Stimulated activated CD8-positive, alpha-beta memory T cell treated with anti-CD3 and anti-CD28 coated beads, Interleukin-4, amount 100 ng/mL, for 24 hours (primary cell): ENCODE data around the gene GYPC.
"Not testable (repeated sequence)": the region's sequence is repeated elsewhere in the genome, so short reads cannot be mapped to it uniquely, and the experiment has no call there.

Source experiments
- DNase-seq: peaks from one replicate; pipeline ENCODE4 v3.0.0-alpha.2; 2020; ENCODE audit warnings: low read depth

The GYPC gene

DNA sequence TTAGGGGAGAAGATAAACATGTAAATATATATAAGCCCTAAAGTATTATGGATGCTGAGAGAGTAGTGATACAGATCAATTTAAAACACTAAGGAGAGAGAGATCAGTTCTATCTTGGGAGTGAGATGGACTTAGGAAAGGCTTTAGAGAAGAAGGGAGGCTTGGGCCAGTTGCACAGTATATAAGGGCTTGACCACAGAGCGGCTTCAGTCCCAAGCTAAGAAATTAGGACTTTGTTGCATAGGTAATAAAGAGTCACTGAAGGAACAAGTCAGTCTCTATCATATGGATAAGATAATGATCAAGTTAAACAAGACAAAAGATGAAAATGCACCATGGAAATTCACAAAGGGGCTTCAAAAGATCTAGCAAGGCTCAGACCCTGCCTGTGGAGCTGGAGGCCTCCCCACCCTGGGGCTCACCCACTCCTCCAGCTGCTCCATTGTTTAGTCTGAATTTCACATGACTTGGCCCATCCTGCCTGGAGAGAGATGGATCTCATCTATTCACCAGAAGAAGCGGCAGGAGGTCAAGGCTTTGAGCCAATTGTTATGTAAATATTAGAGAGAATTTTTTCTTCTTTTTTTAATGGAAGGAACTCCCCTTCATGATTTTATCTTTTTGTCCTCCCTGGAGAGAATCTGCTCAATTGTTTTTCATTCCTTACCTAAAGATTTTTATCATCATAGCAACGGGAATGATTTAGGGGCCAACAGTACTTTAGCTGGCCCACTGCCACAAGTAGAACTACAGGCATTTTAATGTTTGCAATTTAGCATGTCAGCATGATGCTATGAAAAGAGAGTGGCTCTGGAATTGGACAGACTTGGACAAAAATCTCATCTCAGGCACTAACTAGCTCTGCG is 44.0 kb downstream of the GYPC start:
- no peak for DNase-seq

DNA sequence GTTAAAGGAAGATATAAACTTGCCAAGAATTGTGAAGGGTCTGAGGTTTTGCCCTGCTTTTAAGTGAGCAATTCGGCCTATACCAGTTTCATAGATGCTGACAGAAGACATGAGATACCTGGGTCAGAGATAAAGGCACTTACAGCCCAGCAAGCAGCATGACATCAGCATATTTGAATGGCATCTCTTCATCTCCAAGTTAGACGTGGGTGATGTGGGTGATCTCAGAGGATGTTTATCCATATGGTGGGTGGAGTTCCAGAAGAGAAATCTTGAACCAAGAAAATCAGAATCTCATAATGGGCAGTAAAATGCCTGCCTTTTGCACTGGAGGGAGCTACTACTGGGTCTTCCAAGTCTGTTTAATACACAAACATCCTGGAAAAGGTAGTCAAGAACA is 44.7 kb downstream of the GYPC start:
- DNase-seq = no peak

DNA sequence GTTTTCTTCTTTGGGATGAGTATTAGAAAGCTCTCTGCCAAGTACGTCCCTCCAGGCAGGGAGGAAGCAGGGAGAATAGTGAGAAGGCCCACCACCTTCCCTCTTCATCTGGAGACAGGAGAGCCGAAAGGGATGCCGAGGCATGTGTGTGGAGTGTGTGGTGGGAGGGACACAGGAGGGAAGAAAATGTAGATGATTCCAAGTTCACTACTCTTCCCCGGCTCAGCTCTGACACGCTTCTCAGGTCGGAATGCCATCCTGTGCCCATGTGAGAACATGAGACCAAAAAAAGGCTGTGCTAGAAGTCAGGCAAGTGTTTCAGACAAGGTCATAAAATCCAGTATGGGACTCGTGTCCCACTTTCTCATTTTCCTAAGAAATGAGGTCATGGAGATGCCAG is 47.4 kb downstream of the GYPC start:
- no peak for DNase-seq

DNA sequence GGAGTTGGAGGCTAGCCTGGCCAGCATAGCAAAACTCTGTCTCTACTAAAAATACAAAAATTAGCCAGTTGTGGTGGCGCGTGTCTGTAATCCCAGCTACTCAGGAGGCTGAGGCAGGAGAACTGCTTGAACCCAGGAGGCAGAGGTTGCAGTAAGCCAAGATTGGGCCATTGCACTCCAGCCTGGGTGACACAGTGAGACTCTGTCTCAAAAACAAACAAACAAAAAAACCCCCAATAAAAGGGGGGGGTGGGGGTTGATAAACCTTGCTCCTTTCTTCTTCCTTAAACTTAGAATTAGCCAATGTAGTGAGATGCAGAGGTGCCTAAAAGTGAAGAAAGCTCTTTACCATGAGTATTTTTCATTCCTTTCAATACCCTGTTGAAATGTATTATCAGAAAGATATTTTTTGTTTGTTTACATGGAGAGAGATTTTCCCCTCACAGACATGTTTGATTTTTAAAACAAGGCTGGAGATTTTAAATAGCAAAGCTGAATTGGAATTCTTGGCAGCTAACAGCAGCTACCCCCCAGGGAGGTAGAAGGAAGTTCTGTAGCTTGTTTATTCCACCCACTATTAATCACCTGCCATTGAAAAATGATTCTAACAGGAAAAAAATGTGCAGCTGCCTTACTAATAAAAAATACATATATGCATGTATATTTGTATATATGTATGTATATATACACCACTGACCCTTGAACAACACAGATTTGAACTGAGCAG is 48.6 kb downstream of the GYPC start:
- no peak for DNase-seq

DNA sequence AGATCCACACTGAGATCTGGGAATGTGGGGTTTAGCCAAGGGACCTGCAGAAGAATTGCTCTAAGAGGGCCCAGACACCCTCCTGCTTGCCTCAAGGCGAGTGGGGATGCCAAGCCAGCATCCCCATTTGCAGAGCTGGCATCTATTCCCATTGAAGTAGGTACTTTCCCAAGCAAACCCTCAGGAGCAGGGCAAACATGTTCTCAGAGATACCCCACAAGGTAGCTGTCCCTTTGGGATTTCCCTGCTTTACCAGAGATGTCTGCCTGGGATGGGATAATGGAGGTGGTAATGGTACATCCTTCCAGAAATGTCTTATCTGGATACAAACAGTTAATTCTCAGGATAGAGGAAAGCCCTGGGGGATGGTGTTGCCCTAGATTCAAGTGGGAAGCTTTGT is 51.2 kb downstream of the GYPC start:
- DNase-seq = no peak

DNA sequence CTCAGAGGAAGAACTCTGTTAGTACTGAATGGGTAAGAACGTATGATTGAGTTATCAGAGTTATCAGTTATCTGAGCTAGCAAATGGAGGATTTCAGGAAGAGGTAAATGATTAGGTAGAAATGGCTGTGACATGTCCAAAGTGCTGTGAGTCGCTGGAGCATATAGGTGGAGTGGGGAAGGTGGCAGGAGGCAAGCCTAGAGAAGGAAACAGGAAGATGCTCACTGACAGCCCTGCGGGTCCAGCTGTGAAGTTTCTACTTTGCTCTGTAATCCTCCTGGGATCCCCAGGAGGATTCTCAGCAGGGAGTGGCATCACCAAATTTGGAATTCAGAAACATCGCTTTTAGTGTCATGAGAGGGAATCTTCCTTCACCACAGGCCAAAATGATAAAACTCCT is 52.0 kb downstream of the GYPC start:
- DNase-seq = no peak

DNA sequence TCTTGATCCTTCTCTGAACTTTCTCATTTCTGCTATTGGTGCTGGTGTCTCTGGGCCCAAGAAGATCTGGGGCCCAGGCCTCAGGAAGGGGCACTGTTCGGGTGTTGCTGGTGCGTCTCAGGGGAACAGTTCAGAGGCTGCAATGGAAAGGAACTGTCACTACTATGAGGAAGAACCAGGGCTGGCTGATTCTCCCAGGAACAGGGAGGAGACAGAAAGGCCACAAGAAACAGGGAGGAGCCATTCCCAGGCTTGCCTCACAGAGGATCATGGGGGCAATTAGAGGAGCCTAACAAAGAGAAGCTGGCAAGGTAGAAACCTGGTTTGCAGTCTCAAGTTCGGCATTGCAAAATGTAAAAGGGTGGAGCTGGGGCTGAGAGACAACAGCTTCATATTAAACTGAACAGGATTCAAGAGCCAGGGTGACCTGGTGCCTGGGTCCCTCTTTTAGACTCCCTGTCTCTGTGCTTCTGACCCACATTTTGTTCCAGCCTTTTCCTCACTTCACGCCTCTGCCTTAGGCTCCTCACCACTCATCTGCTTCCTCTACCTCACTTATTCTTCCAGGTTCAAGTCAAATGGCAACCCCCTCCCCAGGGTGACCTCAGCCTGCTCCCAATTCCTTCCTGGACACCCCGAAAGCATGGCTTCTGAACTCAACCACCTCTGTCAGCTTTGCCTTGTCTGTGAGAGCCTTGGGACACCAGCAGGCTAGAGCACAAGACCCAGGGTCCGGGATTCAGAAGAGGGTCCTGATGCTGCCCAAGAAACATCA is 58.4 kb downstream of the GYPC start:
- DNase-seq = no peak

DNA sequence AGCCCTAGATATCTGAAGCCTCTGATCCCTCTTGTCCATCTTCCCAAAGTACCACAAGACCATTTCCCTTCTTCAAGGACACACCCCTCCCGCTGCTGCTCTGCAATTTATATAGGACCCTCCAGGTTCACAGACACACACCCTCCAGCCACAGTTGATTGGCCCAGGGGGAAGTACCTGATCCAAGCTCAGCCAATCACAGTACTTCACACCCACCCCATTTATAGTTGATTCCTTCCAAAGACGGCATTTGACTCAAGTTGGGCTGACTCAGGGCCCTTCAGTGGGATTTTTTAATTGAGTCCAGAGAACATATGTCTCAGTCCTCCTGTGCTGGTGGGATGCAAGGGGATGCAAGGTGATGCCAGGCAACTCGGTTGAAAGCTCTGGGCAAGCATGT is 59.2 kb downstream of the GYPC start:
- no peak for DNase-seq

DNA sequence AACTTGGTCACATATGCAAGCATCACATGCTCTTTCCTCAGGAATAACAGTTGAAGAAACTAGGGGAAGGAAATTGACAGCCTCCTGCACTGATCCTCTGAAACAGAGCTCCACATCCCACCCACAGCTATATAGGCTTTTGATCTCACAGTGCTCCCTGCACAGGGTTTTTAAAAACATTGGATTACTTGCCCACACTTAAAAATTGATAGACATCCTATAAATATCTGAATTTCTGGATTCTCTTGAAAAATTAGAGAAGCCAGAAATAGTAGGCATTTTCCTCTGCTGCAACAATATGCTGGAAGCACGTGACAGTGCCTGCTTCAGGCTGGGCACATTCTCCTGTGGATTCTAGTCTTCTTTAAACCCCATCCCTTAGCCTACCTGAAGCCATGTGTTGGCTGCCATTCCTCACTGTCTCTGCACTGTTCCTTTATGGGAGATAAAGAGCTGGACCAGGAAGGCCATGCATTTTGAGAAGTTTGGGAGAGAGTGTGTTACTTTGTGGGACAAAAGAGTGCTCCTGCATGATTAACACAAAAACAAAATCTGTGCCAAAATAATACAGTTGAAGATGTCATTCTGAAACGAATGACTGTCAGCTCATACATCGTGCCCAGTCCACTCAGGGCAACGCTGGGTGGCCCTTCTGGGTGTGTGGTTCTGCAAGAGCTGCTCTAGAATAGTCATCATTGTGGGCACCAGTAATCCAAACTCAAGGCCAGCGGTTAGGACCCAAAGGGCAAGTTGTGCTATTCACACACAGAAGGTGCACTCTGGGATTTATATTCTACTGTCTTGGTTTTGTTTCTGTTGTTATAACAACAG is 59.8 kb downstream of the GYPC start:
- DNase-seq = no peak

DNA sequence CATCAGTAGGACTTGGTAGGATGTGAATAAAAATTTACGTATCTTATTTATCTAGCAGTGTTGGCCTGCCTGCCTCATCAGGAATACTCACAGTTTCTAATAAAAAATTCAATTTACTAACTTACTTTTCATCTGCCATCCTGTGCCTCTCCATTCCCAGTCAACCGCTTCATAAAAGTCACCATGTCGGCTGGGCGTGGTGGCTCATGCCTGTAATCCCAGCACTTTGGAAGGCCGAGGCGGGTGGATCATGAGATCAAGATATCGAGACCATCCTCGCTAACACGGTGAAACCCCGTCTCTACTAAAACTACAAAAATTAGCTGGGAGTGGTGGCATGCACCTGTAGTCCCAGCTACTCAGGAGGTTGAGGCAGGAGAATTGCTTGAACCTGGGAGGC is 61.3 kb downstream of the GYPC start:
- not testable (repeated sequence) for DNase-seq

DNA sequence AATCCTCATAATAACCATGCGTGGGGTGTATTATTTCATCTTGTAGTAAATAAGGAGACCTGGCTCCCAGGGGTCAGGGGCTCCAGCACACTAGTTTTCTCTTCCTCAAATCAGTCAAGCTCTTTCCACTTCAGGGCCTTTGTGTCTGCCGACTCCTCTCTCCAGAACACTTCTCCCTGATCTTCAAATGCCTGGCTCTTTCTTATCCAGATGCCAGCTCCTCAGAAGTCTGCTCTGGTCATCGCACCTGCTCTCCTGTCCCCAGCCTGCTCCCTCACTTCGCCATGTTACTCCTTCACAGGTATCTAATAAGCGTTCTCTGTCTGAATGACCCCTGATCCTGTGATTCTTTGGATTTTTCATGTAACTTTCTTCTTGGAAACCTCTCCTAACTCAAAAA is 62.0 kb downstream of the GYPC start:
- no peak for DNase-seq

DNA sequence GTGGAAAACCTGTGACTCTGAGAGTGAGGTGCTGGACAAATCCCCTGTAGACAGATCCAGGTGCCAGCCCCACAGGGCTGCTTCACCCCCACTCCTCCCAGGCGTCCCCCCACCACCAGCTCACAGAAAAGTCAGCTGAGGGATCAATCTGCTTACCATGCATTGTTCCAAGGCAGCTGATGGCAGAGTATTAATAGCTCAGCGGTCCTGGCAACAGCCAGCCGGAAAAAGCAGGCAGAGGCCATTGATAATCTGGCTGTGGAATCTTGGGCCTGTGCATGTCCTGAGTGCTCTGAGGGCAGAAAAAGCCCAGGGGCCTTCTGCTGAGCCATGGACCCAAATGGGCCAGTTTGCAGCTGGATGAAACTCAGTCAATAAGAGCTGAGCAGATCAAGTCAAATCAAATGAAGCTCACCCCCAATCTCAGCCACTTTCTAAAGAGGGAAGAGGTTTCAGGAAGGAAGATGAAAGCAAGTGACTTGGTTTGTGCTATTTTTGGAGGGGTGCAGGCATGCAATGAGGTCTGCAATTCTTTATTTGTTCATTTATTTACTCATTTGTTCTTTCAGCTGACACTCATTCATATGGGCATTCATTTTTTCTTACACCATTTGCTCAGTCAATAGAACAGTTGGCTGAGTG is 63.4 kb downstream of the GYPC start:
- no peak for DNase-seq

DNA sequence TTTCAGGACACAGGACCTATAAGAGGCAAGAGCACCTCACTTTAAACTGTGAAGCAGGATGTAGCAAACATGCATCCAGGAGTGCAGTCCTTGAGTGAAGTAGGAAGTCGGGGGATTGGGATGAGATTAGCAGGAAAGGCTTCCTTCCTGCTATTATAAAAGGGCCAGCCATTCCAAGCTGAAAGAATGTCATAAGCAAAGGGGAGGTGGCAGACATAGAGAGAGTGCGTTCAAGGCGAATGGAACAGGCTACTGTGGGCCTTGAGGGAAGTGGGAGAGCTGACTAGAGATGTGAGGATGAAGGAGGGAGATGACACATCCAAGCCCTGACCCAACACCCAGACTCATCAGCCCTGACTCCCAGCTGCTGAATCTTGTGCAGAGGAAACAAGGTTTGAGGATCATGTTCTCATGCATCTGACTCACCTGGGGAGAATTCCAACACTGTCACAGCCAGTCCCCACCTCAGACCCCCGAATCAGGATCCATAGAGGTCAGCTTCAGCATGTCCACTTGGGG is 63.9 kb downstream of the GYPC start:
- DNase-seq = no peak

DNA sequence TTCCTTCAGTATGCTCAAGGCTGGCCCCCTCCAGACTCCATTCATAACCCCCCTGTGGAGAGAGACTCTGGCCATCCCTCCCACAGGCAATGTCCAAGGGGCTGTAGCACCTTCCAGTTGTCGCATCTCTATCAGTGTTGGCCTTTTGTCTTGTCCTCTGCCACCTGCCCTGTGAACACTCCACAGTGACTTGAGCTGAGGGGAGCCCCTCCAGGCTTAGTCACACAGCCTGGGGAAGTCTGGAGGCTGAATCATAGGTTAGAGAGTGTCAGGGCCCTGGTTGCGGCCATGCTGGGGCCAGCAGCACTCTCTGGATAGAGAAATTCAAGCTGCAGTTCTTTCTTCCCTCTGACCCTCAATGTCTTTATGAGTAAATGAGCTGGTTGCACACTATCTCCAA is 64.7 kb downstream of the GYPC start:
- DNase-seq = no peak

DNA sequence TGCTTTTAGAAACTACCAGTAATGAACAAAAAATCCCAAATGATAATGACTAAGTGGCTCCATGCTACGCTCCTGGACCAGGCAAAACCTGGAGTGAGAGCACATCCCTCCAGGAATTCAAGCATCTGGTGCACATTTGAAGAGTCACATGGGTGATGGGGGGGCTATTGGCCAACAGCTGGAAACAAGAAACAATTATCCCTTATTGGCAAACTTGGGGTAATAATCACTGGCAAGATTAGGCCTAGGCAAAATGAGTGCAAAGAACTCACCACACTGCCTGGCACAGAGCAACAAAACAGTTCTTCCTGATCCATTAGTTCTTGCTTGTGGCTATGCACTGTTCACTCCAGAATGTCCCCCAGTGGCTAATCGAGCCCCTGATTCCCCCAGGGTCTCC is 66.1 kb downstream of the GYPC start:
- no peak for DNase-seq

DNA sequence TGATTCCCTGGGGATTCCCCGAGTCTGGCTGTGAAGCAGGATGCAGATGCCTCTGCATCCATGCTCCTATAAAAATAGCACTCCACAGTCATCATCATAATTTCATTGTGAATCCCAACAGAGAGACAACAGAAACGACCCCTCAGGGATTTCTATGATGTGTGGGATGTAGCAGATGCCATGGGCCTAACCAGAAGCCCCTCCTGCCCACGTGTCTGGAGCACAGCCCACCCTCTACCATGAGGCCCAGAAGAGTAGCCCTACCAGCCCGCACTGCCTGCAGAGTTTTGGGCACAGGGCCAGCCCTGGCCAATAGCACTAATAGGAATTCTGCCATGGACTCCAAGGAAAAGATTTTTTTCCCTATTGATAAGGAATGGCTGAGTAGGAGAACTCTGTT is 66.6 kb downstream of the GYPC start:
- DNase-seq = no peak

DNA sequence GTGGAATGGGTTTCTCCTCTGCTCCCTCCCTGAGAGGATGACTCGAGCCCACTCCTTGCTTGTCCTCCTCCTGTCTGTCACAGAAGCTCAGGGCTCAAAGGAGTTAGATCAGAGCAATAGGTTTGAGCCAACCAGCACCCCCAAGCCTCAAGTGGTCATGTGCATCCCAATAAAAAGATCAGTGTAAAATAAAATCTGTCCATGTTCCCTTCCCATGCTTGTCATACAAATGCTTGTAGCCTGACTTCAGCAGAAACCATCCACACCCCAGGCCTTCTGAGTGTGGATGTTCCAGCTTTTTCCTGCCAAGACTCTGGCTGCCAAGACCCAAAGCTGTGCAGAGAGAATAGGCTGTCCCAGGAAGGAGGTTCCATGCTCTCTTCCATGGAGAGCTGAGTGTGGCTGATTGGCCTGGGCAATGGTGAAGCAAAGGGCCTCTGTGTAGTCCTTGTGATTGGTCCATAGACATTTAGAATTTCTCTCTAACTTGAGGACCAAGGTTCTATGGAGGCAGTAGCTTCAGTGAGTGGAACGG is 67.4 kb downstream of the GYPC start:
- DNase-seq = no peak

DNA sequence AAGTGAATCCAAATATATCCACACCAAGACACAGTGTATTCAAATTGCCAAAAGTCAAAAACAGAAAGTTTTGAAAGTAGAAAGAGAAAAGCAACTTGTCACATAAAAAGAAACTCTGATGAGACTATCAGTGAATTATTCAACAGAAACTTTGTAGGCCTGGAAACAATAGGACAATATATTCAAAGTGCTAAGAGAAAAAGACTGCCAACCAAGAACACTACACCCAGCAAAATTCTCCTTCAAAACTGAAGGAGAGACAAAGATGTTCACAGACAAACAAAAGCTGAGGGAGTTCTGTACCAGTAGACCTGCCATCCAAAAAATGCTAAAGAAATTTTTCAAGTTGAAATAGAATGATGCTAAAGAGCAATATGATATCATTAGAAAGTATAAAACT is 69.6 kb downstream of the GYPC start:
- DNase-seq = no peak

DNA sequence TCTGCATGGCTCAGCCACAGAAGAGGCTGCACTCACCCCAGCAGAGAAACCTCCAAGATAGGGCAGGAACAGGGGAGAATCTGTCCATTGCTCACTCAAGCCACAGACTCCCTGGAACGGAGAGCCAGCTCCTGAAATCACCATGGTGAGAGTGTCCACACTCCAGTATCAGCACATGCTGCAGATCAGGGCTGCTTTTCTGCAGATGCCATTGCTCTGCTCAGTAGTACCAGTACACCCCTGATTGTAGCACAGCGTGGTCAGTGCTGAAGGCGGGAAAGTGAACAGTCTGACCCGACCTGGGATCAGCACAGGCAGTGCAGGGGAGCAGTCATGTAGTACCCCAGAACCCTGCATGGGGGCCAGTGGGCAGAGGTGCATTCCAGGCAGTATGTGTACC is 73.9 kb downstream of the GYPC start:
- DNase-seq = no peak

DNA sequence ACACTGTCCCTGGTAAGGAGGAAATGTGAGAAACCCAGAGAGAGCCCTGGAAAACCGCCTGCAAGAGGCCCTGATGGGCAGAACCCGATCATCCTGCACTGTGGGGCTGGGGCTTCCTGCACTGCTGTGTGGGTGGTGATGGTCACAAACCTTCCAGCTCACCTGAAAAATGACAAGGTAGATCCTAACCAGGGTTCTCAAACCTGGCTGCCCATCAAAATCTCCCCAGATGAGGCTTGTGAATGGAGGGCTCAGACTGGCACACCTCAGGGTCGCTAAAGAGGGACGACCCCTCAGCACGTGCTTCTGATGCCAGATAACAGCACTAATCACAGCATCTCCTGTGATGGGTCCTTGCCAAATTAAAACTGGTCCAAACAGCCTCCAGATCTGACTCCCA is 74.7 kb downstream of the GYPC start:
- no peak for DNase-seq

DNA sequence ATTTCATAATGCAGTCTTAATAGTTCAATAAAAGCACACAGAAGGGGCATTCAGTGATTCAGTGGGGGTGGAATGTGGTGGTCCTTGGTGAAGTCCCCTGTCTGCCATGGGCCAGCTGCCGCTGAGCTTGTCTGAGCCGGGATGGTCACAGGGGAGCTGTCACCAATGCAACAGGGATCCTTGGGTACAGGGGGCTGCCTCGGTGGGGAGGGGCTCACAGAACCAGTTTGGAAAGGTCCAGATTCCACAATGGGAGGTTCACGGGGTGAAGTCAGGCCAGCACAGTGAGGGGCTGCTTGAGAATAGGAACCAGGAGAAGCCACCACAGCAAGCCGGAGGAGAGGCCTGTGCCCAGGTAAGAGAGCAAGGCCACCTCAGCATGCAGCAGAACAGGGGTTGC is 75.4 kb downstream of the GYPC start:
- no peak for DNase-seq
